Testis (tissue), 2 donors: ENCODE results near the gene LSM7.

Source experiments
- POLR2A ChIP-seq: fragments of 450-650 bp; IDR thresholded peaks from one replicate; pipeline ENCODE4 v1.6.1; 2017; ENCODE audit warnings: antibody characterized with exemption, mild to moderate bottlenecking, moderate library complexity
- TF ChIP-seq, protein P1 (sequence below), 3 experiments: fragments of 450-650 bp in 2 of 3; fragments of 200-600 bp in 1 of 3; sonication (generic) in 1 of 3; IDR thresholded peaks; one replicate each; pipeline ENCODE4 v1.5.1; 2016 to 2019; ENCODE audit warnings: antibody characterized with exemption in 3 of 3, mild to moderate bottlenecking in 2 of 3, moderate library complexity in 1 of 3

- TF ChIP-seq, protein P1, sequence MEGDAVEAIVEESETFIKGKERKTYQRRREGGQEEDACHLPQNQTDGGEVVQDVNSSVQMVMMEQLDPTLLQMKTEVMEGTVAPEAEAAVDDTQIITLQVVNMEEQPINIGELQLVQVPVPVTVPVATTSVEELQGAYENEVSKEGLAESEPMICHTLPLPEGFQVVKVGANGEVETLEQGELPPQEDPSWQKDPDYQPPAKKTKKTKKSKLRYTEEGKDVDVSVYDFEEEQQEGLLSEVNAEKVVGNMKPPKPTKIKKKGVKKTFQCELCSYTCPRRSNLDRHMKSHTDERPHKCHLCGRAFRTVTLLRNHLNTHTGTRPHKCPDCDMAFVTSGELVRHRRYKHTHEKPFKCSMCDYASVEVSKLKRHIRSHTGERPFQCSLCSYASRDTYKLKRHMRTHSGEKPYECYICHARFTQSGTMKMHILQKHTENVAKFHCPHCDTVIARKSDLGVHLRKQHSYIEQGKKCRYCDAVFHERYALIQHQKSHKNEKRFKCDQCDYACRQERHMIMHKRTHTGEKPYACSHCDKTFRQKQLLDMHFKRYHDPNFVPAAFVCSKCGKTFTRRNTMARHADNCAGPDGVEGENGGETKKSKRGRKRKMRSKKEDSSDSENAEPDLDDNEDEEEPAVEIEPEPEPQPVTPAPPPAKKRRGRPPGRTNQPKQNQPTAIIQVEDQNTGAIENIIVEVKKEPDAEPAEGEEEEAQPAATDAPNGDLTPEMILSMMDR (IDR thresholded peaks at IDR 0.05) = no peak
- TF ChIP-seq POLR2A = no peak
Observed at GRCh38 chr19:2311093-2311492, 17.3 kb downstream of the LSM7 start.
